B cell (primary cell): Measurements from ENCODE around the gene CXCR2. TPM values are rescaled to one million over a fixed set of nuclear protein-coding genes. Genes with fewer than 3 reads are reported as not detected.

Experiments
- ATAC-seq: fragments of 200-7000 bp; cut with Tn5 transposase; one replicate; pipeline ENCODE4 v1.10.0; 2021; ENCODE audit warnings: low read depth, mild to moderate bottlenecking, moderate number of reproducible peaks, moderate library complexity
- CTCF ChIA-PET: fragments of 350-600 bp; sonication (Branson Sonifier 250); formaldehyde crosslinking; loops from one replicate; lab custom pipeline; 2021; ENCODE audit warnings: antibody characterized with exemption, inconsistent platforms; lab: Charles Lee
- POLR2A ChIA-PET: fragments of 350-600 bp; sonication (Branson Sonifier 250); formaldehyde crosslinking; loops from one replicate; lab custom pipeline; 2021; ENCODE audit warnings: antibody characterized with exemption; lab: Charles Lee
- DNase-seq: peaks from one replicate; pipeline ENCODE4 v3.0.0; 2013
- H2AFZ ChIP-seq: 2 replicates; pipeline ENCODE4 v1.6.1; 2012; ENCODE audit warnings: mild to moderate bottlenecking, low read depth, low read length; ENCODE audit not compliant: insufficient read depth, poor library complexity, severe bottlenecking
- H3K27ac ChIP-seq, 2 donors: 1 replicate in 1 of 2; 2 replicates in 1 of 2; pipeline ENCODE4 v1.5.1; 2012 to 2013; ENCODE audit warnings: low read length in 2 of 2, mild to moderate bottlenecking in 2 of 2, moderate library complexity in 1 of 2
- H3K27me3 ChIP-seq, 4 experiments: fragments of 200-600 bp in 1 of 4; sonication (generic) in 1 of 4; replicated peaks in 1 of 4; 1 replicate in 2 of 4; 2 replicates in 2 of 4; pipeline versions ENCODE4 v1.6.1 to v1.7.0; 2013 to 2016; ENCODE audit warnings: low read length in 3 of 4, mild to moderate bottlenecking in 2 of 4, mixed read lengths in 1 of 4, moderate library complexity in 1 of 4; ENCODE audit not compliant: insufficient read depth in 4 of 4, control insufficient read depth in 3 of 4; ENCODE audit errors: control extremely low read depth in 1 of 4
- H3K36me3 ChIP-seq, 2 experiments: replicated peaks in 1 of 2; 1 replicate in 1 of 2; 2 replicates in 1 of 2; pipeline versions ENCODE4 v1.6.1 to v1.7.1; 2013; ENCODE audit warnings: low read length in 1 of 2; ENCODE audit not compliant: insufficient read depth in 2 of 2, control insufficient read depth in 1 of 2; ENCODE audit errors: control extremely low read depth in 1 of 2, extremely low read depth in 1 of 2
- H3K4me1 ChIP-seq, 2 donors: fragments of 200-600 bp in 1 of 2; sonication (generic) in 1 of 2; 1 replicate in 1 of 2; 2 replicates in 1 of 2; pipeline versions ENCODE4 v1.5.1 to v1.6.1; 2013 to 2017; ENCODE audit warnings: low read length in 2 of 2; ENCODE audit not compliant: control insufficient read depth in 2 of 2, insufficient read depth in 2 of 2
- H3K4me2 ChIP-seq: replicated peaks from 2 replicates; pipeline ENCODE3; 2012; ENCODE audit warnings: mild to moderate bottlenecking, low read depth, low read length; ENCODE audit not compliant: poor library complexity, severe bottlenecking
- H3K4me3 ChIP-seq, 5 experiments: fragments of 200-600 bp in 1 of 5; sonication (generic) in 1 of 5; 1 replicate in 3 of 5; 2 replicates in 2 of 5; pipeline versions ENCODE4 v1.5.1 to v1.7.0; 2011 to 2016; ENCODE audit warnings: low read length in 4 of 5, mild to moderate bottlenecking in 4 of 5, low read depth in 2 of 5, control low read depth in 1 of 5, moderate library complexity in 1 of 5; ENCODE audit not compliant: insufficient read depth in 1 of 5; ENCODE audit errors: control extremely low read depth in 1 of 5, extremely low read depth in 1 of 5
- H3K79me2 ChIP-seq: fragments of 200-600 bp; sonication (generic); one replicate; pipeline ENCODE4 v1.6.0; 2016; ENCODE audit warnings: low read length; ENCODE audit not compliant: control insufficient read depth, insufficient read depth
- H3K9ac ChIP-seq: fragments of 200-600 bp; sonication (generic); 2 replicates; pipeline ENCODE4 v1.6.1; 2017; ENCODE audit warnings: mild to moderate bottlenecking, low read length, moderate library complexity
- H3K9me3 ChIP-seq, 3 donors: one replicate each; pipeline versions ENCODE4 v1.6.1 to v1.7.1; 2013; ENCODE audit warnings: low read length in 2 of 3; ENCODE audit not compliant: control insufficient read depth in 2 of 3, insufficient read depth in 1 of 3; ENCODE audit errors: control extremely low read depth in 1 of 3
- H4K20me1 ChIP-seq: 2 replicates; pipeline ENCODE4 v1.6.0; 2012; ENCODE audit warnings: mild to moderate bottlenecking, low read length; ENCODE audit not compliant: insufficient read depth, control insufficient read depth, poor library complexity, severe bottlenecking
- H3K27ac Mint-ChIP-seq: one replicate; pipeline ENCODE4 v1.8.0; 2021; ENCODE audit warnings: mixed read lengths
- H3K27me3 Mint-ChIP-seq: one replicate; pipeline ENCODE4 v1.8.0; 2021; ENCODE audit warnings: mixed read lengths
- H3K4me1 Mint-ChIP-seq: one replicate; pipeline ENCODE4 v1.8.0; 2021; ENCODE audit warnings: mixed read lengths
- H3K4me3 Mint-ChIP-seq: one replicate; pipeline ENCODE4 v1.8.0; 2021; ENCODE audit warnings: mixed read lengths
- H3K9me3 Mint-ChIP-seq: one replicate; pipeline ENCODE4 v1.8.0; 2022; ENCODE audit warnings: mixed read lengths; ENCODE audit not compliant: insufficient read depth
- CTCF ChIP-seq: fragments of 200-600 bp; IDR thresholded peaks from one replicate; pipeline ENCODE4 v1.8.0; 2022; ENCODE audit warnings: antibody characterized with exemption, mild to moderate bottlenecking
- EZH2 ChIP-seq: IDR thresholded peaks from 2 replicates; pipeline ENCODE4 v1.6.1; 2012; ENCODE audit warnings: borderline replicate concordance, low read depth, mild to moderate bottlenecking, moderate library complexity, low read length; ENCODE audit not compliant: insufficient read depth, poor library complexity, severe bottlenecking
- WGBS: methylation state at CpG from one replicate; pipeline ENCODE4 v1.1.5; 2013; ENCODE audit warnings: missing lambda C conversion rate; ENCODE audit not compliant: insufficient coverage; 5-methylcytosine and 5-hydroxymethylcytosine counted together
- intact Hi-C: fragments of 100-400 bp; cut with micrococcal nuclease; formaldehyde crosslinking; loops from one replicate; pipeline ENCODE4 v1.10.0; 2022
- polyA plus RNA-seq: library from polyadenylated mRNA; depleted of rRNA; stranded (reverse); fragments of >200 nt; gene quantifications from 2 replicates; pipeline ENCODE4 v1.2.3, GENCODE V29; 2012
- total RNA-seq, 2 donors: library from RNA; stranded (reverse); fragments of 120-200 nt in 1 of 2; gene quantifications; 1 replicate in 1 of 2; 2 replicates in 1 of 2; pipeline versions ENCODE4 v1.2.3 to v1.2.4, GENCODE V29; 2013 to 2022

CXCR2 gene
- total and polyA plus RNA-seq, 2 donors (not counting 1 experiment from before 2014, with no cell fraction given) = 0.03 TPM; not detected in 1

- Mint-ChIP-seq H3K27me3 (peaks cover 26% of the 10 kb centered on the region), H3K4me1 (no peaks in the 10 kb centered on the region), H3K9me3 (peaks cover 10% of the 10 kb centered on the region), H3K27ac (no peak overlapping the region), H3K4me3 (no peak overlapping the region)
- ChIA-PET POLR2A (no interaction called here), CTCF (no interaction called here)
- Histone ChIP-seq H3K36me3 (no peaks in the 10 kb centered on the region), H3K9me3 (peaks cover 0 to 2% (median 0%) of the 10 kb centered on the region in 3 donors), H3K27ac (no peak overlapping the region), H3K4me1 (no peaks in the 10 kb centered on the region), H2AFZ (no peak overlapping the region), H3K9ac (no peak overlapping the region), H3K4me2 (no peak overlapping the region), H3K27me3 (peaks cover 0 to 10% (median 0%) of the 10 kb centered on the region in 4 experiments), H4K20me1 (no peaks in the 10 kb centered on the region), H3K79me2 (no peaks in the 10 kb centered on the region), H3K4me3 (no peak overlapping the region)
- no peak for TF ChIP-seq EZH2
- no peak for TF ChIP-seq CTCF
- intact Hi-C loops = no loop called here
- DNase-seq (no peak), ATAC-seq (no peak)
- WGBS = 88% methylated on average over 6 of the region's 8 CpGs
Measured at GRCh38 chr2:218089259-218089658, 36.6 kb upstream of the CXCR2 start.

GRCh38 chr2:218091746-218092145, 34.1 kb upstream of the CXCR2 start:
- Histone ChIP-seq H4K20me1 (no peaks in the 10 kb centered on the region), H3K27ac (no peak overlapping the region), H3K9me3 (peaks cover 0 to under 1% (median 0%) of the 10 kb centered on the region in 3 donors), H3K9ac (no peak overlapping the region), H3K4me1 (no peaks in the 10 kb centered on the region), H3K4me2 (no peak overlapping the region), H3K4me3 (no peak overlapping the region), H3K27me3 (peaks cover 0 to 10% (median 0%) of the 10 kb centered on the region in 4 experiments), H3K36me3 (no peaks in the 10 kb centered on the region), H2AFZ (no peak overlapping the region), H3K79me2 (no peaks in the 10 kb centered on the region)
- intact Hi-C loops = no loop called here
- 100% methylated on average over 1 of the region's 3 CpGs for WGBS
- no peak for DNase-seq
- TF ChIP-seq CTCF (no peak), EZH2 (no peak)
- H3K4me3 Mint-ChIP-seq = no peak overlapping the region
- CTCF ChIA-PET = no interaction called here
- POLR2A ChIA-PET = no interaction called here
- peaks cover 26% of the 10 kb centered on the region for H3K27me3 Mint-ChIP-seq
- ATAC-seq = no peak
- no peak overlapping the region for H3K27ac Mint-ChIP-seq
- H3K4me1 Mint-ChIP-seq = no peaks in the 10 kb centered on the region
- no peaks in the 10 kb centered on the region for H3K9me3 Mint-ChIP-seq
